Activated CD8-positive, alpha-beta memory T cell treated with anti-CD3 and anti-CD28 coated beads, Interleukin-2, amount 50 U/mL, for 4 hours (primary cell): ENCODE data around the gene PCNX4.
A peak's percentile ranks its signal among the peaks of the same experiment; 100 is the strongest.
"Not testable (repeated sequence)": the region's sequence is repeated elsewhere in the genome, so short reads cannot be mapped to it uniquely, and the experiment has no call there.

Experiments used
- DNase-seq: peaks from one replicate; pipeline ENCODE4 v3.0.0-alpha.2; 2020

PCNX4 gene

DNA sequence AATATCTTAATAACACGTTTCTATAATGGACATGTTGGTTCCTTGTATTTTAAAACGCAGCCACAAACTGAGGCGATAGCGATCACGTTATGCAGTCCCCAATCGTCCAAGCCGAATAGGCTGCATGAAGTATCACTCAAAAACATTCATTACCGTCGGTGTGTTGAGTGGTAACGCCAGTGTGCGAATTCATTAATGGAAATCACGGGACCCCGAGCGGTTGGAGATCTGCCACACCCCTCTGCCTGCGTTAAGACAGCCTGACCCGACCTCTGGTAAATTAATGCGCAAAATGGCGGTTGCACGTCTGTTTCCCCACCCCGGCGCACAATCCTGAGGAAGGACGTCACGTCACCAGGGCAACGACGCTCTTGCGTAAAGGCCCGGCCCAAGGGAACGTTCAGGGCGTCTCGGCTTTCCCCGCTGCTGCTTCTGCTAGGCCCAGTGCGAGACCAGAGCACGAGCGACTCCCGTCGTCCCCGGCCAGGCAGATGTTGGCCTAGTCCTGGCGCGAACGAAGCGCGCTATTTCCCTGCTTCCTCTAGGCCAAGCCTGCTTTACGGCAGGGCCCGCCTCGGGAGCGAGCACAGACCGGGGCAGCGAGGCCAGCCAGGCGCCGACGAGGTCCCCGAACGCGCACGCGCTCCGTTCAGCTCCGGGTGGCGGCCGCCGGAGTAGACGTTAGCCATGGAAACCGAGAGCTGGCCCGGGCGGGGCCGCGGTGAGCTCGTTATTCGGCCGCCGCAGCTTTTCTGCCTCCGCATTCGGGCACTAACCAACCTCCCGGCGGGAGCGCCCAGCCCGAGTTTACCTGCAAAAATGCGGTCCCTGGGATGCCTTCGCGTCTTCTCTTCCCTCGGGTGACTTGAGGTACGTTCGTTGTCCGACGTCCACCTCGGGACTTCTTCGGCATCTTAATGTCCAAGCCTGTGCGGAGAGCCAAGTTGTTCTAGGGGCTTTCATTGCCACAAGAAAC lies at the start of gene PCNX4:
PCNX4 (plus strand) TSS at position 374 of the 976 bp plus-strand sequence. CDS start 15,716 bp downstream, outside the sequence.
- DNase-seq = peak; percentile 92

DNA sequence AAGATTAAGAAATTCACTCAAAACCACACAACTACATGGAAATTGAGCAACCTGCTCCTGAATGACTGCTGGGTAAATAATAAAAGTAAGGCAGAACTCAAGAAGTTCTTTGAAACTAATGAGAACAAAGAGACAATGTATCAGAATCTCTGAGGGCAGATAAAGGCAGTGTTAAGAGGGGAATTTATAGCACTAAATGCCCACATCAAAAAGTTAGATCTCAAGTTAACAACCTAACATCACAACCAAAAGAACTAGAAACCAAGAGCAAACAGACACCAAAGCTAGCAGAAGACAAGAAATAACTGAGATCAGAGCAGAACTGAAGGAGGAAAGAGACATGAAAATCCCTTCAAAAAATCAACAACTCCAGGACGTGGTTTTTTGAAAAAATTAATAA lies 43.7 kb upstream of the PCNX4 start:
- DNase-seq = not testable (repeated sequence)

DNA sequence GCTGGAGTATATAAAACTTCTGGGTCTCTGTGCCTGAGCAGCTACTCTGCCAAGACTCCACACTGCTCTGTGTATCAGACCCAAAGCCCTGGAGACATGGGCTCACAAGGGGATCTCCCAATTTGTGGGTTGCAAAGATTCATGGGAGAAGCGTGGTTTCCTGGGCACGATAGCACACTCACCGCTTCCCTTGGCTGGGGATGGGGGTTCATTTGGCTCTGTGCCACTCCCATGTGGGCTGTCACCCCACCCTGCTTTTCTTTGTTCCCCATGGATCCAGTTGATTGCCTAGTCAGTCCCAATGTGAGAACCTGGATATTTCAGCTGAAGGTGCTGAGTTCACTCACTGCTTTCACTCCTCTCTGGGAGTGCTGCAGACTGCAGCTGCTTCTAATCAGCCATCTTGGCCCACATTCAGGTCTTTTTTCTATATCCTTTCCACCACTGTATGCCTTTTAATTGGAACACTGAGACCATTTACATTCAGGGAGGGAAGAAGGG lies 40.0 kb upstream of the PCNX4 start:
- no peak for DNase-seq

- DNase-seq = no peak
Measured at GRCh38 chr14:60058087-60058486, 33.6 kb upstream of the PCNX4 start.

- no peak for DNase-seq
Measured at GRCh38 chr14:60061371-60061770, 30.4 kb upstream of the PCNX4 start.

DNA sequence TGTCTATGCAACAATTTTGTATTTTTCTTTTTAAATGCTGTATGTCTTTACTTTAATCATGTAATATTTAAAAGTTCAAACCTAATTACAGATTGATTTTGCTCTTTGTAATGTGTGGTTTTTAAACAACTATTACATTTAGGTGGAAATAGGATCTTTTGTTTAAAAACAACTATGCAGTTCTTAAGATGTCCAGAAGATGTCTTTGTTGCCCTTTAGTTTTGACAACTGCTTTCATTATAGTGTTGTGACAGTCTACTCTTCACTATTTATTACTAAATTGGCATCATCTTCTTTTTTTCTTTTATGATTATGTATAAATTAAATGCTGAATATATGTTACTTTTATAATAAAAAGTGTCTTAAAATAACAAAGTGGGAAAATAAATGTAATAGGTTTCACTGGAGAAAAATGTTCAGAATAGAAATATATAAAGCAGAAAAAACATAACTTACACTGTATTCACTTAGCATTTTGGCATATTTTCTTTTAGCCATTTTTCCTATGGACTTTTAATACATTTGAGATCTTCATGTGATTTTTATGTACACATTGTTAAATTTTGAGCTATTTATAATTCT lies 27.1 kb upstream of the PCNX4 start:
- no peak for DNase-seq

DNA sequence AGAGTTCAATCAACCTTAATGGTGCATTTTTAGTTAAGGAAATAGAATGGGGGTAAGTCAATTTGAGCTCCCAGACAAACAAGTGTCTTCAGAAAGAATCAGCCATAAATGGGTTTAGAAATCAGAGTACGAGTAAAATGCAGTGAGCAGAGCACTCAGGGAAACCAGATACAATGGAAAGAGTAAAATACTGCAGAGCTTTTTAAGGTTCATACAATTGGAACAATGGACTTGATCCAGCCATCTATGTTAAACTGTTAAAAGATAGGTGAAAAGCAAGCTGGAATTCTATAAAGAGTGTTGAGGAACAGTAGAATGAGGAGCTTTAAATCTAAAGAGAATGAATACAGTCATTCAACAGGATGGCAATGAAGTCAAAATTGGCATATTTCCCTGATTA lies 23.8 kb upstream of the PCNX4 start:
- no peak for DNase-seq

DNA sequence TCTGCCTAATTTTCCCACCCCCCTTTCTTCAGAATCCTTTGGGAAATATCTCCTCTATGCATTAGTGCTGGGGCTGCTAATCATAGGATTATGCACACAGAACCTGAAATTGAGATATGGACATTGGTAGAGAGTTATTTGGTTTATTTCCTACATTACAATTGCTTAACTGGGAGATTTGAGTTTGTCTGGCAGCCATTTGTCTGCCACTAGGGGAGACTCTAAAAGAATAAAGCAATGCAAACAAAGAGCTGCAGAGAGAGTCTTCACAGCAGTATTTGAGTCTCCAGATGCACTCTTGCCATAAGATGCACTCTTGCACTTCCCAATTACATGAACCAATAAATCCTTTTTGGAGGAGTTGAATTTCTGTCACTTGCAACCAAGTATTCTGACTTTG lies 12.0 kb upstream of the PCNX4 start:
- DNase-seq = no peak

DNA sequence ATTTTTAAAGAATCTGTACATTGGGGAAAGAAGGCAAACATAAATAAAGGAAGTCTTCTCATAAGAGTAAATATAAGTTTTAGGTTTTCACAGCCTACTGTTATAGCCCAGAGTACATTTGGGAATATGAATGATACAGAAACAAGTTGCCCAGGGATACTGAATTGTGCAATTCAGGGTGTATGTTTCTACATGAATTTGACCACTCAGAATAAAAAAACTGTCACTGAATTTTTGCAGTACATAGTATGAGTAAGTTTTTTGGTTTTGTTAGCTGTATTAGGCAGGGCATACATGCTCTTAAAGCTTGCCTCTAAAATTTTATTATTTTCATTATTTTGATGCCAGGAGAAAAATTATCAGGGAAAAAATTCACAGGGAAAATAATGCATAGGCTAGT lies 6.6 kb upstream of the PCNX4 start:
- no peak for DNase-seq

- no peak for DNase-seq
Measured at GRCh38 chr14:60085693-60086092, 6.0 kb upstream of the PCNX4 start.

- no peak for DNase-seq
Measured at GRCh38 chr14:60087668-60088067, 4.1 kb upstream of the PCNX4 start.

- no peak for DNase-seq
Measured at GRCh38 chr14:60089221-60089620, 2.5 kb upstream of the PCNX4 start.

- DNase-seq = no peak
Measured at GRCh38 chr14:60090864-60091519, 731 bp upstream of the PCNX4 start.

DNA sequence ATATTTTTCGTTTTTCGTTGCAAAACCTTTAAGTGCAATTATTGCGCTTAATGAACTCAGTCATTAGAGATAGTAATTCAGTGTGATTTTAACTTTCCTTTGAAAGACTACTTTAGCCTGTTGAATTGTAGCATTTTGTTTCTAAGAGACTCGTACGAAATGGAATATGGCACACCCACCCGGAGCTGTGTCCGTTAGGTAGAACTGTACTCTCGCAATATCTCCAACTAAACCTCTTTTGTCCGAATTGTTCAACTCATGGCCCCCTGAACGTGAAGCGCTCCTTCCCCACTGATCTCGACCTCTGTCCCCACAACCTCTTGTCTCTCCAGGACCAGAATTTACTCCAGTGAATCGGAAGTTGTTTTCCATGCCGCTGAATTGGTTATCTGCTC lies 800 bp downstream of the PCNX4 start:
- DNase-seq = no peak

- DNase-seq = no peak
Measured at GRCh38 chr14:60093080-60093479, 1.4 kb downstream of the PCNX4 start.

- DNase-seq = no peak
Measured at GRCh38 chr14:60093606-60094005, 1.9 kb downstream of the PCNX4 start.

DNA sequence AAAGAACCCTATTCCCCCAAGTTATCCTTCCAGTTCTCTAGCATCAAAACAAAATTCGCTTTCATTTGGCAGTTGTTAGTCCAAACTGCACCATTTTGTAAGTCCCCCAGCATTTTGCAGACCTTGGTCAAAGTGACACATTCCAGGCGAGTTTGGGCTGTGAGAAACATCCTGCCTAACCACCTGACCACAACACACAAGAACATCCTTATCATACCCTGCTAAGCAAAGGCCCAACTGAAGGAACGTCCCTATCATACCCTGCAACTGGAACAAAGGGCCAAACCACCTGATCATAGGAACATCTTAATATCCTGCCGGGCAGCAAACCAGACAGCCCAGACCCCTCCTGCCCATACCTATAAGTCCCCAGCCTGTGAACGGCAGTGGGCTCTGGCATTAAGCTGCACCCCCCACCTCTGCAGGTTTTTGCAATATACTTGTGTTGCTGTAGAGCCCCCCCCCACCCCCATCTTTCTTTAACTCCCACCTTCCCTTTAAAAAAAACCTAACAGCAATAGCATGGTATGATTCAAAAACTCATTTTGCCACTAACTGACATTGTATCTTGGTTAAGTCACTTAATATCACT lies 2.7 kb downstream of the PCNX4 start:
- no peak for DNase-seq

- no peak for DNase-seq
Measured at GRCh38 chr14:60095231-60095630, 3.5 kb downstream of the PCNX4 start.

DNA sequence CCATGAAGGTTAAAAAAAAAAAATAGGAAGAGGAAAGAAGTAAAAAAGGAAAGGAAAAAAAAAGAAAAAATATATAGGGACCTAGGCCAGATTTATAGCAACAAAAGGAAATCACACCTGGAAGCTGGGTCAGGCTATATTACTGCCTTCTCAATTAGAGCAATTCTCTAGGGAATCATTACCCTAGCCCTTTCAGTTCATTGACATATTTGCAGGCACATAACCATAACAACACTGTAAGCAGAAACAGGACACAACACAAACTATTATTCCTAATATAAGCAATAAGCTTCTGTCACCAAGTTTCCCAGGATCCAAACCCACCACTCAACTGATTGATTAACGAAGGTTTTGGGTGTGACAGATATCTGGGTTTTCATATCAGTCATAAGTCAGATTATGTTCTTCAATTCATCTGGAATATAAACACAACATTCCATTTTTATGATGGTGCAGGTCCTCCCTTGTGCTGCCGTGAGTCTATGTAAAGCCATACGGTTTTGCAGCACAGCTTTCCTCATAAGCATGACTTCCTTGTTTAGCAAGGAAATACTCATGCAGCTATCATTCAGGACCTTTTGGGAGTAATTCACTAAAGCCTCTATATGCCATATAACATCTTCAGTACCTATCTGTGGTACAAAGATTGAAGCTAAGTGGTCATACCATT lies 4.2 kb downstream of the PCNX4 start:
- no peak for DNase-seq

GRCh38 chr14:60097974-60098373 lies 6.3 kb downstream of the PCNX4 start:
- no peak for DNase-seq

- not testable (repeated sequence) for DNase-seq
Measured at GRCh38 chr14:60099855-60100254, 8.1 kb downstream of the PCNX4 start.

GRCh38 chr14:60101786-60102185 lies 10.1 kb downstream of the PCNX4 start:
- no peak for DNase-seq

GRCh38 chr14:60102389-60102788 lies 10.7 kb downstream of the PCNX4 start:
- DNase-seq = no peak
